ENCODE data around the gene SEL1L. TPM values are rescaled to one million over a fixed set of nuclear protein-coding genes. Genes with fewer than 3 reads are reported as not detected.

Gene SEL1L
- total RNA-seq, 1 donor from 2014 or later, result 28.0 TPM

DNA sequence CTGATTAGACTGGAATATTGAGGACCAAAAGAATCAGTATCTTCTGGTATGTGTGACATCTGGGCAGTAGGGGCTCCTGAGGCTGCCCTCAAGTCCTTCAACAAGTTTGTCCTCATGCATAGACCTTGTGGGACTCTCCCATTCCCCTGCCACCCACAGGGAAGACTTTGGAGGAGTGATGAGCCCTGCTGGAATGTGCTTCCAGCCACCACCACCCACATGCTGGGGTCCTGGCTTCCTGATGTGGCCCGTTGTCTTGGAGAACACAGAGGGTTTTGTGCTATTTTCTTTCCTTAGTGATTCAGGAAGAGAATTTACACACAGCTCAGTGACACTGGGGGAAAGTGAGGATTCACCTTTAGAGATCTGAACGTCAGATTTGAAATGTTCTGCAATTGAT lies 29.2 kb upstream of the SEL1L start:
- H3K27me3 Mint-ChIP-seq (ENCODE audit: insufficient read depth, low read depth), result no peaks in the 10 kb centered on the region
- Histone ChIP-seq H3K27me3 (no peaks in the 10 kb centered on the region), H4K20me1 (ENCODE audit: low read depth) (no peaks in the 10 kb centered on the region), H3K27ac (no peak overlapping the region), H3K79me2 (ENCODE audit: low read depth) (no peaks in the 10 kb centered on the region), H3K4me3 (no peak overlapping the region), H3K9me3 (ENCODE audit: low read depth) (no peaks in the 10 kb centered on the region), H3F3A (ENCODE audit: low read depth) (no peaks in the 10 kb centered on the region), H3K36me3 (no peaks in the 10 kb centered on the region), H3K4me2 (no peak overlapping the region), H2AFZ (replicated peaks) (peak overlapping the region; percentile 40), H3K4me1 (peaks cover 11% of the 10 kb centered on the region), H3K9ac (no peak overlapping the region)
- no peaks in the 10 kb centered on the region for H3K9me3 Mint-ChIP-seq
- no peaks in the 10 kb centered on the region for H3K36me3 Mint-ChIP-seq
- TF ChIP-seq EZH2phosphoT487 (IDR thresholded peaks at IDR 0.05) (no peak), EZH2 (IDR thresholded peaks at IDR 0.05) (no peak), CTCF (IDR thresholded peaks at IDR 0.05) (no peak)
- H3K27ac Mint-ChIP-seq, result no peak overlapping the region
- DNase-seq (ENCODE audit: low spot score), result no peak
- peaks cover 10% of the 10 kb centered on the region for H3K4me1 Mint-ChIP-seq
- no peak overlapping the region for H3K4me3 Mint-ChIP-seq

- Mint-ChIP-seq H3K27ac (no peak overlapping the region), H3K9me3 (no peaks in the 10 kb centered on the region), H3K4me3 (no peak overlapping the region), H3K36me3 (no peaks in the 10 kb centered on the region), H3K4me1 (peaks cover 10% of the 10 kb centered on the region), H3K27me3 (ENCODE audit: insufficient read depth, low read depth) (no peaks in the 10 kb centered on the region)
- Histone ChIP-seq H3K4me2 (no peak overlapping the region), H4K20me1 (ENCODE audit: low read depth) (no peaks in the 10 kb centered on the region), H3K27ac (no peak overlapping the region), H3K9ac (no peak overlapping the region), H3K4me3 (no peak overlapping the region), H2AFZ (replicated peaks) (peak overlapping the region; percentile 55), H3K27me3 (no peaks in the 10 kb centered on the region), H3K36me3 (no peaks in the 10 kb centered on the region), H3K9me3 (ENCODE audit: low read depth) (no peaks in the 10 kb centered on the region), H3F3A (ENCODE audit: low read depth) (no peaks in the 10 kb centered on the region), H3K79me2 (ENCODE audit: low read depth) (no peaks in the 10 kb centered on the region), H3K4me1 (peaks cover 11% of the 10 kb centered on the region)
- no peak for TF ChIP-seq EZH2 (IDR thresholded peaks at IDR 0.05)
- TF ChIP-seq EZH2phosphoT487 (IDR thresholded peaks at IDR 0.05), result no peak
- no peak for TF ChIP-seq CTCF (IDR thresholded peaks at IDR 0.05)
- DNase-seq (ENCODE audit: low spot score), result no peak
Observed at GRCh38 chr14:81561084-81561775, 27.6 kb upstream of the SEL1L start.

DNA sequence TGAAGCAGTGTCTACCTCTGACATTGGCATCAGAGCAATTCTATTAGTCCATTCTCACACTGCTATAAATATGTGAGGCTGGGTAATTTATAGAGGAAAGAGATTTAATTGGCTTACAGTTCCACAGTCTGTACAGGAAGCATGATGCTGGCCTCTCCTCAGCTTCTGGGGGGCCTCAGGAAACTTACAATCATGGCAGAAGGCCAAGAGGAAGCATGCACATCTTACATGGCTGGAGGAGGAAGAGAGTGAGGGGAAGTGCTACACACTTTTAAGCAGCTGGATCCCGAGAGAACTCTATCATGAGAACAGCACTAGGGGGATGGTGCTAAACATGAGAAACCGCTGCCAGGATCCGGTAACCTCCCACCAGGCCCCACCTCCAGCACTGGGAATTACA lies 25.7 kb upstream of the SEL1L start:
- TF ChIP-seq CTCF (IDR thresholded peaks at IDR 0.05) (no peak), EZH2phosphoT487 (IDR thresholded peaks at IDR 0.05) (no peak), EZH2 (IDR thresholded peaks at IDR 0.05) (no peak)
- Histone ChIP-seq H3K4me1 (peaks cover 11% of the 10 kb centered on the region), H4K20me1 (ENCODE audit: low read depth) (no peaks in the 10 kb centered on the region), H3K9me3 (ENCODE audit: low read depth) (no peaks in the 10 kb centered on the region), H3K27ac (no peak overlapping the region), H3K4me3 (no peak overlapping the region), H3K4me2 (no peak overlapping the region), H2AFZ (replicated peaks) (no peak overlapping the region), H3F3A (ENCODE audit: low read depth) (no peaks in the 10 kb centered on the region), H3K79me2 (ENCODE audit: low read depth) (no peaks in the 10 kb centered on the region), H3K9ac (no peak overlapping the region), H3K27me3 (no peaks in the 10 kb centered on the region), H3K36me3 (no peaks in the 10 kb centered on the region)
- peaks cover 10% of the 10 kb centered on the region for H3K4me1 Mint-ChIP-seq
- H3K4me3 Mint-ChIP-seq, result no peak overlapping the region
- DNase-seq (ENCODE audit: low spot score), result no peak
- H3K9me3 Mint-ChIP-seq, result no peaks in the 10 kb centered on the region
- H3K27me3 Mint-ChIP-seq (ENCODE audit: insufficient read depth, low read depth), result no peaks in the 10 kb centered on the region
- no peak overlapping the region for H3K27ac Mint-ChIP-seq
- no peaks in the 10 kb centered on the region for H3K36me3 Mint-ChIP-seq

Measured in neural progenitor cell (in vitro differentiated cells).